Vagina (tissue), 2 donors: ENCODE data around the gene CEP162. TPM values are rescaled to one million over a fixed set of nuclear protein-coding genes. Genes with fewer than 3 reads are reported as not detected.
"Not testable (repeated sequence)": the region's sequence is repeated elsewhere in the genome, so short reads cannot be mapped to it uniquely, and the experiment has no call there.

Source experiments
- DNase-seq, 2 donors: peaks; one replicate each; pipeline ENCODE4 v3.0.0-alpha.2; 2017; ENCODE audit errors: extremely low spot score in 2 of 2
- H3K27ac ChIP-seq: fragments of 200-600 bp; sonication (generic); one replicate; pipeline ENCODE4 v1.5.1; 2019
- H3K27me3 ChIP-seq: fragments of 200-600 bp; sonication (generic); one replicate; pipeline ENCODE4 v1.5.1; 2019
- H3K36me3 ChIP-seq, 2 donors: fragments of 200-600 bp; sonication (generic); one replicate each; pipeline ENCODE4 v1.5.1; 2017 to 2019
- H3K4me1 ChIP-seq: fragments of 200-600 bp; sonication (generic); one replicate; pipeline ENCODE4 v1.5.1; 2019
- H3K4me3 ChIP-seq, 2 donors: fragments of 200-600 bp; sonication (generic); 1 replicate in 1 of 2; 2 replicates in 1 of 2; pipeline ENCODE4 v1.5.1; 2016 to 2019
- H3K9me3 ChIP-seq: fragments of 200-600 bp; sonication (generic); one replicate; pipeline ENCODE4 v1.5.1; 2019
- POLR2A ChIP-seq, 2 donors: fragments of 450-650 bp; IDR thresholded peaks; one replicate each; pipeline ENCODE4 v1.6.1; 2017; ENCODE audit warnings: antibody characterized with exemption in 2 of 2, mild to moderate bottlenecking in 2 of 2, moderate library complexity in 2 of 2
- POLR2AphosphoS5 ChIP-seq, 2 donors: sonication (generic); formaldehyde crosslinking; IDR thresholded peaks; one replicate each; pipeline ENCODE4 v1.9.0; 2017; ENCODE audit warnings: antibody characterized with exemption in 2 of 2, mild to moderate bottlenecking in 2 of 2, low read depth in 1 of 2; ENCODE audit not compliant: insufficient read depth in 1 of 2
- intact Hi-C: fragments of 100-400 bp; cut with DNase I; formaldehyde crosslinking; loops from one replicate; pipeline ENCODE4 v1.15.1; 2023
- total RNA-seq: library from RNA; depleted of rRNA; stranded (reverse); fragments of >200 nt; gene quantifications from one replicate; pipeline ENCODE4 v1.2.3, GENCODE V29; 2016
- TF ChIP-seq, protein P1 (sequence below), 3 experiments: fragments of 450-650 bp in 2 of 3; fragments of 200-600 bp in 1 of 3; sonication (generic) in 1 of 3; IDR thresholded peaks; one replicate each; pipeline ENCODE4 v1.5.1; 2017 to 2019; ENCODE audit warnings: antibody characterized with exemption in 3 of 3, mild to moderate bottlenecking in 2 of 3, moderate library complexity in 2 of 3

CEP162 gene
- total RNA-seq, 1 donor from 2014 or later, result 6.1 TPM

DNA sequence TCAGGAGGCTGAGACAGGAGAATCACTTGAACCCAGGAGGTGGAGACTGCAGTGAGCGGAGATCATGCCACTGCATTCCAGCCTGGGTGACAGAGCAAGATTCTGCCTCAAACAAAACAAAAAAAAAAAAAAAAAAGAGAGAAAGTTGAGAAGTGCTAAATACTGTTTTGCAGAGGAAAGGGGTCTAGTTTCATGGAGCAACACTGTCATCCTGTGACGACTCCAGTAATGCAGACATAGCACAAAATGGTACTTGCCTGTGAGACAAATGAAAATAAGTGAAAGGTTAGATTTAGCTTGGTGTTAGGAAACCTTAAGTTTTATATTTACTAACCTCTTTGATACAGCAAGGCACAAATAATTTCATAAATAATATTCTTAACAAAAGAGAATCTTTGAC lies 29.7 kb downstream of the CEP162 start:
- DNase-seq, result no peak
- Histone ChIP-seq H3K27me3 (no peaks in the 10 kb centered on the region), H3K9me3 (no peaks in the 10 kb centered on the region), H3K27ac (no peak overlapping the region), H3K4me3 (no peak overlapping the region), H3K4me1 (no peaks in the 10 kb centered on the region), H3K36me3 (no peaks in the 10 kb centered on the region)
- no peak for TF ChIP-seq POLR2AphosphoS5 (IDR thresholded peaks at IDR 0.05; ENCODE audit: insufficient read depth in 1 of 2, low read depth in 1 of 2)
- TF ChIP-seq, protein P1, sequence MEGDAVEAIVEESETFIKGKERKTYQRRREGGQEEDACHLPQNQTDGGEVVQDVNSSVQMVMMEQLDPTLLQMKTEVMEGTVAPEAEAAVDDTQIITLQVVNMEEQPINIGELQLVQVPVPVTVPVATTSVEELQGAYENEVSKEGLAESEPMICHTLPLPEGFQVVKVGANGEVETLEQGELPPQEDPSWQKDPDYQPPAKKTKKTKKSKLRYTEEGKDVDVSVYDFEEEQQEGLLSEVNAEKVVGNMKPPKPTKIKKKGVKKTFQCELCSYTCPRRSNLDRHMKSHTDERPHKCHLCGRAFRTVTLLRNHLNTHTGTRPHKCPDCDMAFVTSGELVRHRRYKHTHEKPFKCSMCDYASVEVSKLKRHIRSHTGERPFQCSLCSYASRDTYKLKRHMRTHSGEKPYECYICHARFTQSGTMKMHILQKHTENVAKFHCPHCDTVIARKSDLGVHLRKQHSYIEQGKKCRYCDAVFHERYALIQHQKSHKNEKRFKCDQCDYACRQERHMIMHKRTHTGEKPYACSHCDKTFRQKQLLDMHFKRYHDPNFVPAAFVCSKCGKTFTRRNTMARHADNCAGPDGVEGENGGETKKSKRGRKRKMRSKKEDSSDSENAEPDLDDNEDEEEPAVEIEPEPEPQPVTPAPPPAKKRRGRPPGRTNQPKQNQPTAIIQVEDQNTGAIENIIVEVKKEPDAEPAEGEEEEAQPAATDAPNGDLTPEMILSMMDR (IDR thresholded peaks at IDR 0.05), result no peak
- no peak for TF ChIP-seq POLR2A (IDR thresholded peaks at IDR 0.05)
- intact Hi-C loops, result no loop called here

DNA sequence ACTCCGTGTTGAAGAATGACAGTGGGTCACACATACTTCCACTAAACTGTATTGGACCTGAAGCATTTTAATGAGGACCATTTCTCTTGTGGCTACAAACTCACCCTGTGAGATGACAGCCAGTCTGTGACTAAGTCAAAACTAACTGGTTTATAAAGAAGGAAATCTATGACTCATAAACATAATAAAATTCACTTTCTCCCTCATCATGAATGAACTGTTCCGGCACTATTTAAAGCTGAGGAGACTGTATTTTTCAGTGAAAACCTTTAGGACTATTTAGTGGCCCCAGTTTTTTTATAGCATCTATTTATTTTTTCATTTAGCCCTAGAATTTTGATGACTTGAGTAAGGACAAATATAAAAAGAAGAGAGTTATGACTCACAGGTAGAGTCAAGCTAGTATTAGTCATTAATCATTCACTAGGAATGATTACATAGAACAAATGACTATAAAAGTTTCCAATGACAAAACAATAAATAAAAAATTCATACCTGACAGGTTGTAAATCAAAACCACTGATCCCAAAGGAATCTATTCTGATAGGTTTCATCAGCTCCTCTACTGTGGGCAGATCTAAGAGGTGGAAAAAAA lies 34.2 kb downstream of the CEP162 start:
- Histone ChIP-seq H3K9me3 (no peaks in the 10 kb centered on the region), H3K27ac (no peak overlapping the region), H3K36me3 (peaks cover 0 to 16% of the 10 kb centered on the region in 2 donors), H3K27me3 (no peaks in the 10 kb centered on the region), H3K4me1 (no peaks in the 10 kb centered on the region), H3K4me3 (no peak overlapping the region)
- DNase-seq, result no peak
- TF ChIP-seq, protein P1 (IDR thresholded peaks at IDR 0.05), result no peak
- TF ChIP-seq POLR2AphosphoS5 (IDR thresholded peaks at IDR 0.05; ENCODE audit: insufficient read depth in 1 of 2, low read depth in 1 of 2), result peak in 1 of 2 donors; percentile 76
- intact Hi-C loops, result no loop called here

DNA sequence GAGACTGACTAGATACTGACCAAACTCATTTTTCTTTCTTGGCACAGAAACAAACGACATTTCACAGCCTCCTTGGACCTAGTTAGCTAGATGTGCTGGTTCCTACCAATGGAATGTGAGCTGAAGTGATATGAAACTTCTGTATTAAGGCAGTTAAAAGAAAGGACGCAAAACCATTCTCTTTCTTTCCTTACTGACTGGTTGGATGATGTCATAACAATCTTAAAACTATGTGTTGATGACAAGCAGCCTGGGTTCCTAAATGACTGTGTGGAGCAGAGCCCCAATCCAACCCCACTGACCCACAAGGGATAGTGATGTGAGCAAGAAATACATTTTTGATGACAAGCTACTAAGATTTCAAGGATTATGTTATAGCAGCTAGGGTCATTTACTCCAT lies 35.6 kb downstream of the CEP162 start:
- no peak for DNase-seq
- Histone ChIP-seq H3K4me1 (no peaks in the 10 kb centered on the region), H3K27ac (no peak overlapping the region), H3K36me3 (peaks cover 0 to 16% of the 10 kb centered on the region in 2 donors), H3K27me3 (no peaks in the 10 kb centered on the region), H3K9me3 (no peaks in the 10 kb centered on the region), H3K4me3 (no peak overlapping the region)
- intact Hi-C loops, result no loop called here
- TF ChIP-seq POLR2A (IDR thresholded peaks at IDR 0.05) (no peak), POLR2AphosphoS5 (IDR thresholded peaks at IDR 0.05; ENCODE audit: insufficient read depth in 1 of 2, low read depth in 1 of 2) (no peak)
- TF ChIP-seq, protein P1 (IDR thresholded peaks at IDR 0.05), result no peak

DNA sequence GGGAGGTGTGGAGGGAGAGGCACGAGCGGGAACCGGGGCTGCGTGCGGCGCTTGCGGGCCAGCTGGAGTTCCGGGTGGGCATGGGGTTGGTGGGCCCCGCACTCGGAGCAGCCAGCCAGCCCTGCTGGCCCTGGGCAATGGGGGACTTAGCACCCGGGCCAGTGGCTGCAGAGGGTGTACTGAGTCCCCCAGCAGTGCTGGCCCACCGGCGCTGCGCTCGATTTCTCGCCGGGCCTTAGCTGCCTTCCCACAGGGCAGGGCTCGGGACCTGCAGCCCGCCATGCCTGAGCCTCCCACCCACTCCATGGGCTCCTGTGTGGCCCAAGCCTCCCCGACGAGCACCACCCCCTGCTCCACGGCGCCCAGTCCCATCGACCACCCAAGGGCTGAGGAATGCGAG lies 38.1 kb downstream of the CEP162 start:
- intact Hi-C loops, H3K9me3 ChIP-seq, DNase-seq, H3K27ac ChIP-seq, H3K4me1 ChIP-seq, H3K4me3 ChIP-seq, H3K27me3 ChIP-seq: not testable (repeated sequence)
- peaks cover 0 to 29% of the 10 kb centered on the region in 2 donors for H3K36me3 ChIP-seq

DNA sequence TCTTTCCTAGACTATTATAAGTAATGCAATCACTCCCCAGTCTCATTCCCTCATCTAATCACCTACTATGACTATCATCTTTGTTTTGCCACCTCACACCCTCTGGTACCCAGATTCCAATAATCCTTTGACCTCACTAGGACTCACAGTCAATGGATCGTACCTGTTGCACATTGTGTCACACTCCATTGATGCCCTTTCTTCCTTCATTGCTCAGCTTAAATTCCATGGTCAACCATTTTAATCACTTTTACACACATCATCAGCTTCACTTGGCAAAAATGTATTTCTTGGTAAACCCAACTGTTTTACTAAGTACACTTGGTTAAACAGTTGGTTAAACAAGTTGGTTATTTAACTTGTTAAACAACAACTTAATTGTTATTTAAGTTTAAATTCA lies 44.0 kb downstream of the CEP162 start:
- H3K36me3 ChIP-seq, result peaks cover 0 to 15% of the 10 kb centered on the region in 2 donors
- no peak overlapping the region for H3K4me3 ChIP-seq
- no peaks in the 10 kb centered on the region for H3K9me3 ChIP-seq
- intact Hi-C loops, result no loop called here
- H3K27me3 ChIP-seq, result no peaks in the 10 kb centered on the region
- no peaks in the 10 kb centered on the region for H3K4me1 ChIP-seq
- H3K27ac ChIP-seq, result no peak overlapping the region
- DNase-seq, result no peak
- TF ChIP-seq POLR2AphosphoS5 (IDR thresholded peaks at IDR 0.05; ENCODE audit: insufficient read depth in 1 of 2, low read depth in 1 of 2) (no peak), POLR2A (IDR thresholded peaks at IDR 0.05) (no peak)
- TF ChIP-seq, protein P1 (IDR thresholded peaks at IDR 0.05), result no peak
